PFSK-1 (cell line): ENCODE results near the gene NFE2L2.
A peak's percentile ranks its signal among the peaks of the same experiment; 100 is the strongest.

ENCODE experiments used
- FOXP2 ChIP-seq: optimal IDR thresholded peaks from 2 replicates; pipeline ENCODE3; 2011; ENCODE audit warnings: borderline replicate concordance, control low read depth, inconsistent platforms; ENCODE audit not compliant: insufficient read depth; ENCODE audit errors: extremely low read length, extremely low read depth
- POLR2AphosphoS5 ChIP-seq: IDR thresholded peaks from 2 replicates; pipeline ENCODE4 v1.6.1; 2012; ENCODE audit warnings: low read depth, mild to moderate bottlenecking, control low read depth, low read length, moderate library complexity
- REST ChIP-seq, 2 experiments: IDR thresholded peaks; 2 replicates each; pipeline versions ENCODE4 v1.6.1 to v1.8.0; 2011 to 2012; ENCODE audit warnings: low read depth in 2 of 2, low read length in 2 of 2, control low read depth in 1 of 2, inconsistent platforms in 1 of 2, mild to moderate bottlenecking in 1 of 2, moderate library complexity in 1 of 2; ENCODE audit not compliant: insufficient read depth in 1 of 2
- SIN3A ChIP-seq: IDR thresholded peaks from 2 replicates; pipeline ENCODE4 v1.6.1; 2012; ENCODE audit warnings: mild to moderate bottlenecking, low read length, moderate library complexity, borderline replicate concordance; ENCODE audit not compliant: insufficient read depth
- TAF1 ChIP-seq: IDR thresholded peaks from 2 replicates; pipeline ENCODE4 v1.6.1; 2012; ENCODE audit warnings: low read length, control low read depth, borderline replicate concordance; ENCODE audit not compliant: insufficient read depth

The NFE2L2 gene

GRCh38 chr2:177265824-177266817 is 1.6 kb upstream of the NFE2L2 start:
- TF ChIP-seq FOXP2 (no peak), POLR2AphosphoS5 (no peak), SIN3A (no peak), REST (IDR thresholded peaks at IDR 0.05; ENCODE audit: insufficient read depth in 1 of 2, low read depth in 2 of 2, low read length in 2 of 2) (no peak), TAF1 (no peak)

- TF ChIP-seq TAF1 (no peak), REST (IDR thresholded peaks at IDR 0.05; ENCODE audit: insufficient read depth in 1 of 2, low read depth in 2 of 2, low read length in 2 of 2) (no peak), POLR2AphosphoS5 (no peak), FOXP2 (no peak), SIN3A (no peak)
Measured at GRCh38 chr2:177264209-177264692, 276 bp downstream of the NFE2L2 start.

- TF ChIP-seq TAF1, result peak; percentile 77; the same call in 1 of the 2 replicates
- peak; percentile 67 for TF ChIP-seq POLR2AphosphoS5
- no peak; a peak in 1 of 4 replicates for TF ChIP-seq REST (IDR thresholded peaks at IDR 0.05; ENCODE audit: insufficient read depth in 1 of 2, low read depth in 2 of 2, low read length in 2 of 2)
- peak; percentile 100 for TF ChIP-seq FOXP2
- peak; percentile 96; the same call in 1 of the 2 replicates for TF ChIP-seq SIN3A
Measured at GRCh38 chr2:177263451-177264208, 897 bp downstream of the NFE2L2 start.

GRCh38 chr2:177262958-177263450 is 1.5 kb downstream of the NFE2L2 start:
- no peak for TF ChIP-seq TAF1
- no peak for TF ChIP-seq REST (IDR thresholded peaks at IDR 0.05; ENCODE audit: insufficient read depth in 1 of 2, low read depth in 2 of 2, low read length in 2 of 2)
